Bone marrow (tissue), 2 donors: Measurements from ENCODE around the gene NRROS.

Source experiments
- DNase-seq, 2 donors: peaks; one replicate each; lab custom pipeline; 2025; lab: John Stamatoyannopoulos, UW

NRROS gene

GRCh38 chr3:196686436-196686835 is 46.9 kb downstream of the NRROS start:
- no peak for DNase-seq

- DNase-seq, result peak; percentile 36 to 66
Observed at GRCh38 chr3:196688349-196688748, 48.9 kb downstream of the NRROS start.

- no peak for DNase-seq
Observed at GRCh38 chr3:196689941-196690660, 50.6 kb downstream of the NRROS start.

GRCh38 chr3:196691386-196691785 is 51.9 kb downstream of the NRROS start:
- no peak for DNase-seq

- peak in 1 of 2 donors; percentile 47 for DNase-seq
Observed at GRCh38 chr3:196694202-196694638, 54.7 kb downstream of the NRROS start.

- no peak for DNase-seq
Observed at GRCh38 chr3:196694941-196695848, 55.7 kb downstream of the NRROS start.

GRCh38 chr3:196695849-196696226 is 56.3 kb downstream of the NRROS start:
- no peak for DNase-seq

GRCh38 chr3:196697270-196697669 is 57.8 kb downstream of the NRROS start:
- no peak for DNase-seq

- no peak for DNase-seq
Observed at GRCh38 chr3:196699749-196700148, 60.3 kb downstream of the NRROS start.

GRCh38 chr3:196700801-196701200 is 61.3 kb downstream of the NRROS start:
- no peak for DNase-seq

GRCh38 chr3:196706327-196706726 is 66.8 kb downstream of the NRROS start:
- no peak for DNase-seq

- DNase-seq, result peak in 1 of 2 donors; percentile 2
Observed at GRCh38 chr3:196706731-196707130, 67.2 kb downstream of the NRROS start.

- no peak for DNase-seq
Observed at GRCh38 chr3:196707566-196707965, 68.1 kb downstream of the NRROS start.

GRCh38 chr3:196708467-196708866 is 69.0 kb downstream of the NRROS start:
- no peak for DNase-seq
